Kidney (tissue), 14 donors: ENCODE measurements around the gene STK32B. TPM values are rescaled to one million over a fixed set of nuclear protein-coding genes. Genes with fewer than 3 reads are reported as not detected.

Experiments
- DNase-seq, 5 donors: peaks; one replicate each; pipeline ENCODE4 v3.0.0-alpha.2; 2013 to 2020
- FAIRE-seq: peaks from 2 replicates; lab custom pipeline; 2012; peaks lifted over from hg19 to GRCh38; lab: Jason Lieb, UNC
- H3K27ac ChIP-seq, 2 donors: one replicate each; pipeline ENCODE4 v1.7.0; 2013; ENCODE audit warnings: low read depth in 2 of 2, low read length in 2 of 2, inconsistent platforms in 1 of 2
- H3K27me3 ChIP-seq: one replicate; pipeline ENCODE4 v1.7.1; 2013; ENCODE audit warnings: low read length, inconsistent platforms; ENCODE audit not compliant: control insufficient read depth, insufficient read depth
- H3K36me3 ChIP-seq, 3 donors: one replicate each; pipeline versions ENCODE4 v1.7.0 to v1.7.1; 2013; ENCODE audit warnings: low read length in 3 of 3, control low read depth in 1 of 3, inconsistent platforms in 1 of 3; ENCODE audit not compliant: insufficient read depth in 3 of 3, control insufficient read depth in 2 of 3
- H3K4me1 ChIP-seq, 3 donors: one replicate each; pipeline versions ENCODE4 v1.7.0 to v1.7.1; 2013; ENCODE audit warnings: low read length in 3 of 3, inconsistent platforms in 1 of 3, low read depth in 1 of 3; ENCODE audit not compliant: control insufficient read depth in 2 of 3, insufficient read depth in 2 of 3
- H3K4me3 ChIP-seq, 3 donors: one replicate each; pipeline versions ENCODE4 v1.7.0 to v1.8.1; 2013; ENCODE audit warnings: low read length in 3 of 3, control low read depth in 1 of 3, inconsistent platforms in 1 of 3
- H3K9ac ChIP-seq, 3 donors: one replicate each; pipeline versions ENCODE4 v1.7.0 to v1.7.1; 2013; ENCODE audit warnings: low read length in 3 of 3, control low read depth in 1 of 3, inconsistent platforms in 1 of 3
- H3K9me3 ChIP-seq, 3 donors: one replicate each; pipeline versions ENCODE4 v1.7.0 to v1.7.1; 2013; ENCODE audit warnings: low read length in 3 of 3, control low read depth in 1 of 3, inconsistent platforms in 1 of 3; ENCODE audit not compliant: control insufficient read depth in 2 of 3, insufficient read depth in 1 of 3
- CTCF ChIP-seq: IDR thresholded peaks from 3 replicates; pipeline ENCODE4 v1.5.1; 2012; ENCODE audit warnings: mild to moderate bottlenecking, moderate library complexity, borderline replicate concordance; ENCODE audit not compliant: insufficient read depth; ENCODE audit errors: extremely low read depth
- intact Hi-C: fragments of 100-400 bp; cut with DNase I; formaldehyde crosslinking; loops from one replicate; pipeline ENCODE4 v1.11.1; 2022
- polyA plus RNA-seq: library from polyadenylated mRNA; stranded (reverse); fragments of 350-450 nt; fragmentation: Illumina TruSeq; extraction: RNeasy Lipid Tissue Mini Kit (QIAGEN cat#74804); gene quantifications from one replicate; pipeline ENCODE4 v1.2.3, GENCODE V29; 2014; ENCODE audit warnings: low read depth, low replicate concordance; ENCODE audit not compliant: insufficient read depth
- total RNA-seq: library from RNA; stranded (reverse); fragmentation: NEBNext Ultra II Directional; extraction: Animal tissue kit (Norgen Biotek cat#: 25700); gene quantifications from one replicate; pipeline ENCODE4 v1.2.1, GENCODE V29; 2021
- donor health status: control.
- donor health status: control.
- donor health status: control.
- donor health status: control.
- donor health status: control.
- donor health status: DM: yes; HTN: yes; CAD: no.
- donor health status: Normal renal cell carcinoma (clear cell type).

STK32B gene
- total and polyA plus RNA-seq, 2 donors from 2014 or later = 18.1 to 18.2 TPM

- no peaks in the 10 kb centered on the region for H3K27me3 ChIP-seq
- H3K4me3 ChIP-seq = no peak overlapping the region
- FAIRE-seq (no peak), DNase-seq (no peak)
- H3K27ac ChIP-seq = no peak overlapping the region
- intact Hi-C loops = no loop called here
- H3K9me3 ChIP-seq = no peaks in the 10 kb centered on the region
- H3K9ac ChIP-seq = no peak overlapping the region
- H3K4me1 ChIP-seq = no peaks in the 10 kb centered on the region
- no peak for TF ChIP-seq CTCF
- no peaks in the 10 kb centered on the region for H3K36me3 ChIP-seq
These were observed 9.6 kb upstream of the STK32B start for GRCh38 chr4:5041699-5042098.

- no peak overlapping the region for H3K9ac ChIP-seq
- no peak for DNase-seq
- no peaks in the 10 kb centered on the region for H3K36me3 ChIP-seq
- intact Hi-C loops = no loop called here
- H3K27ac ChIP-seq = no peak overlapping the region
- H3K4me3 ChIP-seq = no peak overlapping the region
- no peaks in the 10 kb centered on the region for H3K9me3 ChIP-seq
- FAIRE-seq = no peak
- TF ChIP-seq CTCF = no peak
- no peaks in the 10 kb centered on the region for H3K27me3 ChIP-seq
- H3K4me1 ChIP-seq = no peaks in the 10 kb centered on the region
These were observed 7.7 kb upstream of the STK32B start for GRCh38 chr4:5043579-5043978.

GRCh38 chr4:5044341-5044740, 6.9 kb upstream of the STK32B start:
- intact Hi-C loops = no loop called here
- Histone ChIP-seq H3K27me3 (no peaks in the 10 kb centered on the region), H3K36me3 (no peaks in the 10 kb centered on the region), H3K9me3 (no peaks in the 10 kb centered on the region), H3K27ac (no peak overlapping the region), H3K4me3 (no peak overlapping the region), H3K4me1 (no peaks in the 10 kb centered on the region), H3K9ac (no peak overlapping the region)
- no peak for TF ChIP-seq CTCF
- FAIRE-seq (no peak), DNase-seq (no peak)

- H3K9ac ChIP-seq = no peak overlapping the region
- H3K9me3 ChIP-seq = no peaks in the 10 kb centered on the region
- no peak overlapping the region for H3K27ac ChIP-seq
- no peak for TF ChIP-seq CTCF
- no peak for FAIRE-seq
- no peaks in the 10 kb centered on the region for H3K36me3 ChIP-seq
- H3K4me1 ChIP-seq = no peaks in the 10 kb centered on the region
- DNase-seq = no peak
- intact Hi-C loops = no loop called here
- no peak overlapping the region for H3K4me3 ChIP-seq
- no peaks in the 10 kb centered on the region for H3K27me3 ChIP-seq
These were observed 6.2 kb upstream of the STK32B start for GRCh38 chr4:5045097-5045496.
